Esophagus muscularis mucosa (tissue), 4 donors: ENCODE data around the gene ELAVL1.

ENCODE experiments used
- CTCF ChIP-seq, 3 experiments: fragments of 200-600 bp in 2 of 3; fragments of 450-650 bp in 1 of 3; sonication (generic) in 2 of 3; IDR thresholded peaks; one replicate each; pipeline ENCODE4 v1.5.1; 2017 to 2019; ENCODE audit warnings: antibody characterized with exemption in 3 of 3, mild to moderate bottlenecking in 2 of 3, moderate library complexity in 1 of 3
- EP300 ChIP-seq: sonication (generic); formaldehyde crosslinking; IDR thresholded peaks from one replicate; pipeline ENCODE4 v1.6.1; 2017; ENCODE audit warnings: antibody characterized with exemption
- POLR2A ChIP-seq: fragments of 450-650 bp; IDR thresholded peaks from one replicate; pipeline ENCODE4 v1.6.1; 2017; ENCODE audit warnings: antibody characterized with exemption, moderate library complexity, mild to moderate bottlenecking, low read depth
- POLR2AphosphoS5 ChIP-seq, 2 donors: sonication (generic); formaldehyde crosslinking; IDR thresholded peaks; one replicate each; pipeline ENCODE4 v1.6.1; 2017; ENCODE audit warnings: antibody characterized with exemption in 2 of 2

- TF ChIP-seq CTCF (IDR thresholded peaks at IDR 0.05), result no peak
- no peak for TF ChIP-seq POLR2A
- TF ChIP-seq POLR2AphosphoS5 (IDR thresholded peaks at IDR 0.05), result peak; percentile 34 to 43
- TF ChIP-seq EP300, result no peak
These were observed at the start of gene ELAVL1 for GRCh38 chr19:8005534-8006256.
